GM12878 (cell line): ENCODE measurements around the gene TEX264. TPM values are rescaled to one million over a fixed set of nuclear protein-coding genes. Genes with fewer than 3 reads are reported as not detected.

Experiments used
- BHLHE40 ChIP-seq, 2 experiments: fragments of 450-650 bp in 1 of 2; IDR thresholded peaks; 2 replicates each; pipeline ENCODE4 v1.6.1; 2011 to 2017; ENCODE audit warnings: low read depth in 2 of 2, borderline replicate concordance in 1 of 2, improper control_type of control experiment in 1 of 2, low read length in 1 of 2, mild to moderate bottlenecking in 1 of 2
- ETV6 ChIP-seq, 2 experiments: fragments of 450-650 bp in 1 of 2; IDR thresholded peaks in 1 of 2; conservative IDR thresholded peaks in 1 of 2; 2 replicates each; pipeline ENCODE4 v1.6.1; 2014; ENCODE audit warnings: antibody characterized with exemption in 1 of 2, borderline replicate concordance in 1 of 2, low read depth in 1 of 2, mild to moderate bottlenecking in 1 of 2, moderate library complexity in 1 of 2
- EZH2 ChIP-seq: IDR thresholded peaks from 2 replicates; pipeline ENCODE4 v1.6.1; 2012; ENCODE audit warnings: low read depth, mild to moderate bottlenecking, control low read depth, inconsistent platforms, low read length, borderline replicate concordance; ENCODE audit not compliant: control insufficient read depth
- GABPA ChIP-seq: IDR thresholded peaks from 2 replicates; pipeline ENCODE4 v1.6.1; 2014; ENCODE audit warnings: antibody characterized with exemption, low read depth, mild to moderate bottlenecking, inconsistent platforms
- HDAC6 ChIP-seq: fragments of 200-600 bp; sonication (generic); IDR thresholded peaks from one replicate; pipeline ENCODE4 v1.8.0; 2017; ENCODE audit warnings: antibody characterized with exemption; ENCODE audit not compliant: unreplicated experiment
- JUND ChIP-seq: IDR thresholded peaks from 2 replicates; pipeline ENCODE4 v1.6.1; 2012; ENCODE audit warnings: low read depth, mild to moderate bottlenecking, low read length, improper control_type of control experiment, moderate library complexity
- MYB ChIP-seq: fragments of 150-350 bp; IDR thresholded peaks from 2 replicates; pipeline ENCODE4 v1.6.1; 2014; ENCODE audit warnings: mild to moderate bottlenecking, low read depth, low read length, borderline replicate concordance
- NR2C2 ChIP-seq: IDR thresholded peaks from 2 replicates; pipeline ENCODE4 v1.6.1; 2011; ENCODE audit warnings: borderline replicate concordance, low read depth; ENCODE audit not compliant: control insufficient read depth, insufficient read length
- NR2F1 ChIP-seq: fragments of 450-650 bp; conservative IDR thresholded peaks from 2 replicates; pipeline ENCODE4 v1.6.1; 2017; ENCODE audit warnings: mild to moderate bottlenecking
- PAX5 ChIP-seq: IDR thresholded peaks from 2 replicates; pipeline ENCODE4 v1.6.1; 2011; ENCODE audit warnings: low read depth, low read length, borderline replicate concordance
- RAD51 ChIP-seq: fragments of 450-650 bp; IDR thresholded peaks from 2 replicates; pipeline ENCODE4 v1.6.1; 2016; ENCODE audit warnings: moderate library complexity, mild to moderate bottlenecking, inconsistent platforms
- RB1 ChIP-seq: fragments of 450-650 bp; formaldehyde crosslinking; IDR thresholded peaks from 2 replicates; pipeline ENCODE4 v1.6.1; 2017; ENCODE audit warnings: mild to moderate bottlenecking, borderline replicate concordance
- RBBP5 ChIP-seq: fragments of 200-600 bp; sonication (generic); conservative IDR thresholded peaks from 2 replicates; pipeline ENCODE4 v1.6.1; 2016
- RCOR1 ChIP-seq: conservative IDR thresholded peaks from 2 replicates; pipeline ENCODE4 v1.6.1; 2012; ENCODE audit warnings: low read depth, low read length, improper control_type of control experiment
- RUNX3 ChIP-seq: IDR thresholded peaks from 2 replicates; pipeline ENCODE4 v1.6.1; 2012; ENCODE audit warnings: low read length, inconsistent platforms
- SIN3A ChIP-seq: IDR thresholded peaks from 2 replicates; pipeline ENCODE4 v1.6.1; 2012; ENCODE audit warnings: low read depth, low read length, improper control_type of control experiment
- SUPT20H ChIP-seq: IDR thresholded peaks from 2 replicates; pipeline ENCODE4 v1.6.1; 2011; ENCODE audit warnings: low read depth, mild to moderate bottlenecking, low read length, moderate library complexity, borderline replicate concordance; ENCODE audit not compliant: control insufficient read depth
- TCF12 ChIP-seq: IDR thresholded peaks from 2 replicates; pipeline ENCODE4 v1.6.1; 2011; ENCODE audit warnings: low read depth, mild to moderate bottlenecking, low read length
- ZNF384 ChIP-seq: IDR thresholded peaks from 2 replicates; pipeline ENCODE4 v1.6.1; 2012; ENCODE audit warnings: low read depth, mild to moderate bottlenecking, low read length, improper control_type of control experiment, borderline replicate concordance
- polyA plus RNA-seq, 11 experiments: library from polyadenylated mRNA; depleted of rRNA in 4 of 11; unstranded in 6 of 11; stranded (reverse) in 5 of 11; fragments of >200 nt; fragmentation: Nextera tagmentation in 4 of 11; fragmentation: Illumina TruSeq in 1 of 11; extraction: Ambion mirVana in 4 of 11; extraction: Trizol in 1 of 11; gene quantifications; 1 replicate in 1 of 11; 2 replicates in 10 of 11; pipeline versions ENCODE4 v1.2.1 to v1.2.3, GENCODE V29; 2011 to 2016; ENCODE audit warnings: inconsistent platforms in 2 of 11, missing spikeins in 2 of 11, low read depth in 1 of 11
- total RNA-seq, 4 experiments: library from RNA; depleted of rRNA in 3 of 4; stranded (reverse); fragments of >200 nt in 3 of 4; fragmentation: Illumina TruSeq in 1 of 4; extraction: Trizol in 1 of 4; gene quantifications; 2 replicates each; pipeline versions ENCODE4 v1.2.1 to v1.2.3, GENCODE V29; 2013 to 2021
- TF ChIP-seq, protein P1 (sequence below): IDR thresholded peaks from 2 replicates; pipeline ENCODE4 v1.6.1; 2012; ENCODE audit warnings: low read length, inconsistent platforms
- TF ChIP-seq, protein P2 (sequence below): IDR thresholded peaks from 2 replicates; pipeline ENCODE4 v1.6.1; 2011; ENCODE audit warnings: borderline replicate concordance, low read depth, mild to moderate bottlenecking, moderate library complexity, low read length; ENCODE audit not compliant: insufficient read depth, poor library complexity, severe bottlenecking
- TF ChIP-seq, protein P3 (sequence below): IDR thresholded peaks from 2 replicates; pipeline ENCODE4 v1.6.1; 2012; ENCODE audit warnings: low read depth, low read length, improper control_type of control experiment
- TF ChIP-seq, protein P4 (sequence below): IDR thresholded peaks from 2 replicates; pipeline ENCODE4 v1.6.1; 2011; ENCODE audit warnings: low read depth, low read length, improper control_type of control experiment, borderline replicate concordance

TEX264 gene
- total and polyA plus RNA-seq, 10 of the 15 experiments (the other 5 are each of a cell fraction or from before 2014, with no cell fraction given) = 3.6 to 63.0 (median 52.4) TPM

DNA sequence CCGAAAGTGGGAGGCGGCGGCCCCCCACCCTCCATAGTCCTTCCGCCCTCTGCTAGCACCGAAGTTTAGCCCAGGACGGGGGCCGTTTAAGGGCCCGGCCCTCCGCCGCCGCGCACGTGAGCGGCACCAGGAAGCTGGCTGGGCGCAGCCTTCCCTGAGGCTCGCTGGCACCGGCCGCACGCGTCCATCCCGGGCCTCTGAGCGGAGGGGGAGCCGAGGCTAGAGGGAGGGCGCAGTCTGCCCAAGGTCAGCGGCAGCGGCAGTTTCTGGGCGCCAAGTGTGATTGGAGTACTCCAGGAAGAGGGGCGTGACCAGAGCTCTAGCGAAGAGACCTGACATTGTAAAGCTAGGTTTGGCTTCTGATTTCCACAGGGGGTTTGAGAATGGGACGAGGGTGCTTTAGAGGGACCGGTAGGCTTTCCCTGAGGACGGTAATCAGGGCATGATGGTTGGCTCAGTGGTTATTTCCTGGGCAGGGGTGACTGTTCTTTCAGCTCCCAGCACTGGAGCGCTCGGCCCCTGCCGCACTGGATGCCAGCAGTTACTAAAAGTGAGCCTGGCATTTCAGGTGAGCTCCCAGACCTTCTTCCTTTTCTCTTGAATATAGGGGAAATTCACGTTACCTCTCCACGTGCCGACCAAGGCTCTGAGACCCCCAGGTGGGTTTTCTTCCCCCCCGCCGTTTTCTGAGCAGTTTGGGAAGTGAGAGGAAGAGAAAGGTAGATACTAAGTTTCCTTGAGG is 853 bp downstream of the TEX264 start (continued):
- TF ChIP-seq, protein P1, sequence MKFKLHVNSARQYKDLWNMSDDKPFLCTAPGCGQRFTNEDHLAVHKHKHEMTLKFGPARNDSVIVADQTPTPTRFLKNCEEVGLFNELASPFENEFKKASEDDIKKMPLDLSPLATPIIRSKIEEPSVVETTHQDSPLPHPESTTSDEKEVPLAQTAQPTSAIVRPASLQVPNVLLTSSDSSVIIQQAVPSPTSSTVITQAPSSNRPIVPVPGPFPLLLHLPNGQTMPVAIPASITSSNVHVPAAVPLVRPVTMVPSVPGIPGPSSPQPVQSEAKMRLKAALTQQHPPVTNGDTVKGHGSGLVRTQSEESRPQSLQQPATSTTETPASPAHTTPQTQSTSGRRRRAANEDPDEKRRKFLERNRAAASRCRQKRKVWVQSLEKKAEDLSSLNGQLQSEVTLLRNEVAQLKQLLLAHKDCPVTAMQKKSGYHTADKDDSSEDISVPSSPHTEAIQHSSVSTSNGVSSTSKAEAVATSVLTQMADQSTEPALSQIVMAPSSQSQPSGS = no peak
- TF ChIP-seq SUPT20H (no peak), HDAC6 (no peak), SIN3A (peak; percentile 77), ETV6 (conservative IDR thresholded peaks at IDR 0.05 in 1 of 2, IDR thresholded peaks at IDR 0.05 in 1 of 2; ENCODE audit: borderline replicate concordance in 1 of 2, low read depth in 1 of 2) (0 out of 4 replicates have a peak, but pooled peaks of 1 of the 2 experiments have one; percentile 8), ZNF384 (no peak), RUNX3 (peak; percentile 11; the same call in 1 of the 2 replicates), MYB (no peak), PAX5 (0 out of 2 replicates have a peak, but pooled peaks have one; percentile 5), RCOR1 (no peak), RAD51 (no peak), TCF12 (no peak), EZH2 (no peak), RBBP5 (no peak), RB1 (no peak), NR2C2 (no peak), JUND (no peak), NR2F1 (no peak), GABPA (no peak), BHLHE40 (IDR thresholded peaks at IDR 0.05; ENCODE audit: borderline replicate concordance in 1 of 2, low read depth in 2 of 2, low read length in 1 of 2) (peak; percentile 92 to 98)
- TF ChIP-seq, protein P2, sequence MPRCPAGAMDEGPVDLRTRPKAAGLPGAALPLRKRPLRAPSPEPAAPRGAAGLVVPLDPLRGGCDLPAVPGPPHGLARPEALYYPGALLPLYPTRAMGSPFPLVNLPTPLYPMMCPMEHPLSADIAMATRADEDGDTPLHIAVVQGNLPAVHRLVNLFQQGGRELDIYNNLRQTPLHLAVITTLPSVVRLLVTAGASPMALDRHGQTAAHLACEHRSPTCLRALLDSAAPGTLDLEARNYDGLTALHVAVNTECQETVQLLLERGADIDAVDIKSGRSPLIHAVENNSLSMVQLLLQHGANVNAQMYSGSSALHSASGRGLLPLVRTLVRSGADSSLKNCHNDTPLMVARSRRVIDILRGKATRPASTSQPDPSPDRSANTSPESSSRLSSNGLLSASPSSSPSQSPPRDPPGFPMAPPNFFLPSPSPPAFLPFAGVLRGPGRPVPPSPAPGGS = no peak
- TF ChIP-seq, protein P3, sequence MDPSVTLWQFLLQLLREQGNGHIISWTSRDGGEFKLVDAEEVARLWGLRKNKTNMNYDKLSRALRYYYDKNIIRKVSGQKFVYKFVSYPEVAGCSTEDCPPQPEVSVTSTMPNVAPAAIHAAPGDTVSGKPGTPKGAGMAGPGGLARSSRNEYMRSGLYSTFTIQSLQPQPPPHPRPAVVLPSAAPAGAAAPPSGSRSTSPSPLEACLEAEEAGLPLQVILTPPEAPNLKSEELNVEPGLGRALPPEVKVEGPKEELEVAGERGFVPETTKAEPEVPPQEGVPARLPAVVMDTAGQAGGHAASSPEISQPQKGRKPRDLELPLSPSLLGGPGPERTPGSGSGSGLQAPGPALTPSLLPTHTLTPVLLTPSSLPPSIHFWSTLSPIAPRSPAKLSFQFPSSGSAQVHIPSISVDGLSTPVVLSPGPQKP = no peak
- TF ChIP-seq, protein P4, sequence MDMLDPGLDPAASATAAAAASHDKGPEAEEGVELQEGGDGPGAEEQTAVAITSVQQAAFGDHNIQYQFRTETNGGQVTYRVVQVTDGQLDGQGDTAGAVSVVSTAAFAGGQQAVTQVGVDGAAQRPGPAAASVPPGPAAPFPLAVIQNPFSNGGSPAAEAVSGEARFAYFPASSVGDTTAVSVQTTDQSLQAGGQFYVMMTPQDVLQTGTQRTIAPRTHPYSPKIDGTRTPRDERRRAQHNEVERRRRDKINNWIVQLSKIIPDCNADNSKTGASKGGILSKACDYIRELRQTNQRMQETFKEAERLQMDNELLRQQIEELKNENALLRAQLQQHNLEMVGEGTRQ = no peak
